ENCODE results near the gene EXOC8. TPM values are rescaled to one million over a fixed set of nuclear protein-coding genes. Genes with fewer than 3 reads are reported as not detected.

The EXOC8 gene
- total RNA-seq, 1 experiment from 2014 or later = 12.7 TPM

DNA sequence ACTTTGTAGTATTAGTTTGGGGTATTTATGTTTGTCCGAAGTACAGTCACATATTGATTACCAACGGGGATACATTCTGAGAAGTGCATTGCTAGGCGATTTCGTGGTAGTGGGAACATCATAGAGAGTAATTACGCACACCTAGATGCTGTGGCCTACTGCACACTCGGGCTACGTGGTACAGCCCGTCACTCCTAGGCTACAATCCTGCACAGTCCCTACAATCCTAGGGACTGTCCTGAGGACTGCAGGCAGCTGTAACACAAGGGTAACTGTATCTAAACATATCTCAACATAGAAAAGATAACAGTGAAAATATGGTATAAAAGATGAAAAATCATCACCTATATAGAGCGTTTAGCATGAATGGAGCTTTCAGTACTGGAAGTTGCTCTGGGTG, 18.6 kb downstream of the EXOC8 start:
- H3K27me3 ChIP-seq (ENCODE audit: insufficient read depth, low read length) = no peaks in the 10 kb centered on the region
- no peak overlapping the region for H3K9ac ChIP-seq (ENCODE audit: low read length)
- H3K36me3 ChIP-seq (ENCODE audit: control insufficient read depth in 1 of 2, insufficient read depth in 2 of 2, low read length in 2 of 2) = no peaks in the 10 kb centered on the region
- DNase-seq (ENCODE audit: low read depth, low spot score) (no peak), ATAC-seq (no peak)
- RAD21 ChIA-PET (ENCODE audit: low non-redundant PET in 1 of 2, low total read pairs in 2 of 2, uncharacterized antibody in 2 of 2, unreplicated experiment in 2 of 2) = no interaction called here
- H3K4me1 ChIP-seq (ENCODE audit: control insufficient read depth in 1 of 2, insufficient read depth in 2 of 2, low read length in 2 of 2) = peaks cover 0 to 3% of the 10 kb centered on the region in 2 experiments; a peak in 2 of 4 replicates
- no peaks in the 10 kb centered on the region for H4K20me1 ChIP-seq (ENCODE audit: insufficient read depth)
- H3K79me2 ChIP-seq (ENCODE audit: insufficient read depth, low read length) = no peaks in the 10 kb centered on the region
- no peak for TF ChIP-seq ZFX (IDR thresholded peaks at IDR 0.05)
- TF ChIP-seq EZH2phosphoT487 (IDR thresholded peaks at IDR 0.05; ENCODE audit: borderline replicate concordance) = no peak
- TF ChIP-seq, protein P1, sequence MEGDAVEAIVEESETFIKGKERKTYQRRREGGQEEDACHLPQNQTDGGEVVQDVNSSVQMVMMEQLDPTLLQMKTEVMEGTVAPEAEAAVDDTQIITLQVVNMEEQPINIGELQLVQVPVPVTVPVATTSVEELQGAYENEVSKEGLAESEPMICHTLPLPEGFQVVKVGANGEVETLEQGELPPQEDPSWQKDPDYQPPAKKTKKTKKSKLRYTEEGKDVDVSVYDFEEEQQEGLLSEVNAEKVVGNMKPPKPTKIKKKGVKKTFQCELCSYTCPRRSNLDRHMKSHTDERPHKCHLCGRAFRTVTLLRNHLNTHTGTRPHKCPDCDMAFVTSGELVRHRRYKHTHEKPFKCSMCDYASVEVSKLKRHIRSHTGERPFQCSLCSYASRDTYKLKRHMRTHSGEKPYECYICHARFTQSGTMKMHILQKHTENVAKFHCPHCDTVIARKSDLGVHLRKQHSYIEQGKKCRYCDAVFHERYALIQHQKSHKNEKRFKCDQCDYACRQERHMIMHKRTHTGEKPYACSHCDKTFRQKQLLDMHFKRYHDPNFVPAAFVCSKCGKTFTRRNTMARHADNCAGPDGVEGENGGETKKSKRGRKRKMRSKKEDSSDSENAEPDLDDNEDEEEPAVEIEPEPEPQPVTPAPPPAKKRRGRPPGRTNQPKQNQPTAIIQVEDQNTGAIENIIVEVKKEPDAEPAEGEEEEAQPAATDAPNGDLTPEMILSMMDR (IDR thresholded peaks at IDR 0.05 in 2 of 3, conservative IDR thresholded peaks at IDR 0.05 in 1 of 3; ENCODE audit: borderline replicate concordance in 1 of 3, insufficient read depth in 1 of 3, low read depth in 2 of 3, low read length in 2 of 3) = no peak
- TF ChIP-seq TCF7L2 (IDR thresholded peaks at IDR 0.05; ENCODE audit: borderline replicate concordance, extremely low read depth, insufficient read depth, insufficient read length) = no peak
- no peak for TF ChIP-seq SP1 (IDR thresholded peaks at IDR 0.05; ENCODE audit: low read depth)
- TF ChIP-seq YY1 (IDR thresholded peaks at IDR 0.05; ENCODE audit: extremely low read depth, insufficient replicate concordance, low read depth, low read length) = no peak
- TF ChIP-seq, protein P2, sequence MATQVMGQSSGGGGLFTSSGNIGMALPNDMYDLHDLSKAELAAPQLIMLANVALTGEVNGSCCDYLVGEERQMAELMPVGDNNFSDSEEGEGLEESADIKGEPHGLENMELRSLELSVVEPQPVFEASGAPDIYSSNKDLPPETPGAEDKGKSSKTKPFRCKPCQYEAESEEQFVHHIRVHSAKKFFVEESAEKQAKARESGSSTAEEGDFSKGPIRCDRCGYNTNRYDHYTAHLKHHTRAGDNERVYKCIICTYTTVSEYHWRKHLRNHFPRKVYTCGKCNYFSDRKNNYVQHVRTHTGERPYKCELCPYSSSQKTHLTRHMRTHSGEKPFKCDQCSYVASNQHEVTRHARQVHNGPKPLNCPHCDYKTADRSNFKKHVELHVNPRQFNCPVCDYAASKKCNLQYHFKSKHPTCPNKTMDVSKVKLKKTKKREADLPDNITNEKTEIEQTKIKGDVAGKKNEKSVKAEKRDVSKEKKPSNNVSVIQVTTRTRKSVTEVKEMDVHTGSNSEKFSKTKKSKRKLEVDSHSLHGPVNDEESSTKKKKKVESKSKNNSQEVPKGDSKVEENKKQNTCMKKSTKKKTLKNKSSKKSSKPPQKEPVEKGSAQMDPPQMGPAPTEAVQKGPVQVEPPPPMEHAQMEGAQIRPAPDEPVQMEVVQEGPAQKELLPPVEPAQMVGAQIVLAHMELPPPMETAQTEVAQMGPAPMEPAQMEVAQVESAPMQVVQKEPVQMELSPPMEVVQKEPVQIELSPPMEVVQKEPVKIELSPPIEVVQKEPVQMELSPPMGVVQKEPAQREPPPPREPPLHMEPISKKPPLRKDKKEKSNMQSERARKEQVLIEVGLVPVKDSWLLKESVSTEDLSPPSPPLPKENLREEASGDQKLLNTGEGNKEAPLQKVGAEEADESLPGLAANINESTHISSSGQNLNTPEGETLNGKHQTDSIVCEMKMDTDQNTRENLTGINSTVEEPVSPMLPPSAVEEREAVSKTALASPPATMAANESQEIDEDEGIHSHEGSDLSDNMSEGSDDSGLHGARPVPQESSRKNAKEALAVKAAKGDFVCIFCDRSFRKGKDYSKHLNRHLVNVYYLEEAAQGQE (IDR thresholded peaks at IDR 0.05; ENCODE audit: low read depth) = no peak
- no peak for TF ChIP-seq CEBPB (IDR thresholded peaks at IDR 0.05; ENCODE audit: low read depth)
- no peak for TF ChIP-seq JUND (IDR thresholded peaks at IDR 0.05)
- TF ChIP-seq ELF1 (IDR thresholded peaks at IDR 0.05; ENCODE audit: borderline replicate concordance, low read depth) = no peak
- TF ChIP-seq ZNF274 (IDR thresholded peaks at IDR 0.05; ENCODE audit: low read depth, low read length) = no peak
- no peak for TF ChIP-seq EZH2 (IDR thresholded peaks at IDR 0.05)
- no peak for TF ChIP-seq EGR1 (IDR thresholded peaks at IDR 0.05; ENCODE audit: low read depth)
- TF ChIP-seq ZBTB33 (IDR thresholded peaks at IDR 0.05; ENCODE audit: extremely low read depth, insufficient replicate concordance, low read length) = no peak
- TF ChIP-seq, protein P3, sequence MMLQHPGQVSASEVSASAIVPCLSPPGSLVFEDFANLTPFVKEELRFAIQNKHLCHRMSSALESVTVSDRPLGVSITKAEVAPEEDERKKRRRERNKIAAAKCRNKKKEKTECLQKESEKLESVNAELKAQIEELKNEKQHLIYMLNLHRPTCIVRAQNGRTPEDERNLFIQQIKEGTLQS (IDR thresholded peaks at IDR 0.05) = no peak
- H3K27ac ChIP-seq (ENCODE audit: low read depth, low read length) = no peak overlapping the region
- BruUV-seq (replicated peaks) = no TSS peak
- no peak overlapping the region for H3K4me2 ChIP-seq (ENCODE audit: low read length)
- POLR2A ChIA-PET = no interaction called here
- H3K4me3 ChIP-seq (replicated peaks in 1 of 2; ENCODE audit: low read depth in 1 of 2, low read length in 2 of 2) = no peak overlapping the region
- intact Hi-C loops (cut with micrococcal nuclease) = no loop called here
- CTCF ChIA-PET = no interaction called here
- no peaks in the 10 kb centered on the region for H3K9me2 ChIP-seq (ENCODE audit: insufficient read depth)
- no peaks in the 10 kb centered on the region for H3K9me3 ChIP-seq (ENCODE audit: control insufficient read depth in 1 of 2, insufficient read depth in 1 of 2, low read depth in 1 of 2, low read length in 2 of 2)
- H2AFZ ChIP-seq (ENCODE audit: low read depth, low read length, poor library complexity, severe bottlenecking) = no peak overlapping the region

Data from HCT116 (cell line).